GM12892 (cell line): ENCODE measurements around the gene ZNF789.

Experiments used
- POLR2A ChIP-seq: IDR thresholded peaks from 2 replicates; pipeline ENCODE4 v1.6.1; 2011; ENCODE audit warnings: low read depth, low read length, control low read depth
- POLR2AphosphoS5 ChIP-seq: IDR thresholded peaks from 2 replicates; pipeline ENCODE4 v1.6.1; 2011; ENCODE audit warnings: low read depth, low read length, control low read depth

- no peak for TF ChIP-seq POLR2AphosphoS5
- no peak for TF ChIP-seq POLR2A
Measured at GRCh38 chr7:99535667-99536066, 63.0 kb downstream of the ZNF789 start.
